Aortic smooth muscle cell (primary cell): ENCODE data around the gene PNPLA1. TPM values are rescaled to one million over a fixed set of nuclear protein-coding genes. Genes with fewer than 3 reads are reported as not detected.

ENCODE experiments used
- total RNA-seq: library from RNA; depleted of rRNA; stranded (reverse); fragments of >200 nt; gene quantifications from 2 replicates; pipeline ENCODE4 v1.2.3, GENCODE V29; 2014

PNPLA1 gene, protein sequence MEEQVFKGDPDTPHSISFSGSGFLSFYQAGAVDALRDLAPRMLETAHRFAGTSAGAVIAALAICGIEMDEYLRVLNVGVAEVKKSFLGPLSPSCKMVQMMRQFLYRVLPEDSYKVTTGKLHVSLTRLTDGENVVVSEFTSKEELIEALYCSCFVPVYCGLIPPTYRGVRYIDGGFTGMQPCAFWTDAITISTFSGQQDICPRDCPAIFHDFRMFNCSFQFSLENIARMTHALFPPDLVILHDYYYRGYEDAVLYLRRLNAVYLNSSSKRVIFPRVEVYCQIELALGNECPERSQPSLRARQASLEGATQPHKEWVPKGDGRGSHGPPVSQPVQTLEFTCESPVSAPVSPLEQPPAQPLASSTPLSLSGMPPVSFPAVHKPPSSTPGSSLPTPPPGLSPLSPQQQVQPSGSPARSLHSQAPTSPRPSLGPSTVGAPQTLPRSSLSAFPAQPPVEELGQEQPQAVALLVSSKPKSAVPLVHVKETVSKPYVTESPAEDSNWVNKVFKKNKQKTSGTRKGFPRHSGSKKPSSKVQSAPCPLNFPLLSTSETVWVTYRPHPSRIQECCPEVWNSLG
- total RNA-seq = 0.12 TPM in 1 of 2 replicates, not detected in the other

DNA sequence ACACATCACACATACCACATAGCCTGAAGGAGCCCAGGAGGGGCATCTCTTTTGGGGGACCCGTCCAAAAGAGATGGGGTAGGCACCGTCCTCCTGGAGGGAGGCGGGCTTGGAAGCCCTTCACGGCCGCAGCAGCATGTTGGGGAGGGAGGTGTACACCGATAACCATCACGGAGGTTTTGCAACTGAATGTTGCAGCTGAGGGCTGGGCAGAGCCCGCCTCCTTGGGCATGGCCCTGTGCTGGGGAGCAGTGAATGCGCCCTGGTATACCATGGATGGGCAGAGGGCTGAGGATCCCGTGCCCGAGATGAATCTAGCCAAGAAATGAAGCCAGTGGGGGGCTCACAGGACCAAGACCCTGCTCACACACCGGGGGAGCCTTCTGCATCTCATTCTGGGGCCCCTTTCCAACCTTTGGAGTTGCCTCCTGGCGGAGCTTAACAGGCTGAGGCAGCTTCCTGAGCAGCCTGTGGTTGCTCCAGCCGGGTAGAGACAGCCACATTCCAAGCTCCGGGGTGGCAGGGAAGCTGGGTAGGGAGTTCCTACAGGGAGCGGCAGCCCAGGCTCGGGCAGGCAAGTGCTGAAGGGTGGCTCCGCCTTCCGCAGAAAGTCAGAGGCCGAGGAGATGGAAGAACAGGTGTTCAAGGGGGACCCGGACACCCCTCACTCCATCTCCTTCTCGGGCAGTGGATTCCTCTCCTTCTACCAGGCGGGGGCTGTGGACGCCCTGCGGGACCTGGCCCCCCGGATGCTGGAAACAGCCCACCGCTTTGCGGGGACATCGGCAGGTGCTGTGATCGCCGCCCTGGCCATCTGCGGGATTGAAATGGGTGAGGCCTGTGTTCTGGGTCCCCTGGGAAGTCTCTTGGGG lies at the start of gene PNPLA1:
TSS of gene PNPLA1 (plus strand) at position 227 of the 872 bp plus-strand sequence. CDS start at position 627, 400 bp downstream.

DNA sequence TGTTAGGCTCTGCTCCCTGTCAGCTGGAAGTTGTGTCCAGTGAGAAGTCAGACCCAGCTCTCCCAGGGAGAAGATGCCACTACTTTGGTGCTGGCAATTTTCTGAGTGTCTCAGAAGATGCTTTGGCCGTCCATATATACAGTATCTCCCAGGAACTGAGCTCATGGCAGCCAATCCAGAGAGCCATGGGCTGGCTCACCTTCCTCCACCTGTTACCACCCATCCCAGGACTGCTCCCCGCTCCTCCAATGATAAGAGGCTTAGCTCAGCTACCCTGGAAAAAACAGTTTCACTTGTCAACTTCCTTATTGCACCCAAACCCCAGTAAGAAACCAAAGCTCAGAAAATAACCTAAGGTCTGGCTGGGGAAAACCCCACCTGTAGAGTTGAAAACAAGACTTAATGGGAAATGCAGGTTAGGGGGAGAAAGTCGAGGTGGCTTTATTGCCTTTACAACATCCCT lies 67.0 kb downstream of the PNPLA1 start, which contains the start of gene BNIP5:
TSS of gene BNIP5 (minus strand) at position 110 of the 463 bp plus-strand sequence. CDS start 6,198 bp downstream, outside the sequence.

Other genes with a start within 250 kb of the PNPLA1 start
- gene SLC26A8, start 245.4 kb upstream of the PNPLA1 start, total RNA-seq = 0.26 and 0.31 TPM in 2 replicates
- 43.9 and 53.9 TPM in 2 replicates for gene MAPK14, start 242.3 kb upstream of the PNPLA1 start, total RNA-seq
- gene MAPK13, start 139.5 kb upstream of the PNPLA1 start, total RNA-seq = 2.8 and 3.4 TPM in 2 replicates
- gene BRPF3, start 73.3 kb upstream of the PNPLA1 start, total RNA-seq = 7.7 and 10.7 TPM in 2 replicates
- not detected in 2 replicates for gene BNIP5, start 66.8 kb downstream of the PNPLA1 start, total RNA-seq
- under 0.01 and 0.37 TPM in 2 replicates for gene ETV7, start 117.6 kb downstream of the PNPLA1 start, total RNA-seq
- gene PXT1, start 172.8 kb downstream of the PNPLA1 start, total RNA-seq = under 0.01 TPM in 1 of 2 replicates, not detected in the other
- gene KCTD20, start 172.9 kb downstream of the PNPLA1 start, total RNA-seq = 45.8 and 48.3 TPM in 2 replicates